CD4-positive, alpha-beta T cell (primary cell): ENCODE data around the gene SYTL2. TPM values are rescaled to one million over a fixed set of nuclear protein-coding genes. Genes with fewer than 3 reads are reported as not detected.

Source experiments
- ATAC-seq: fragments of 200-7000 bp; cut with Tn5 transposase; one replicate; pipeline ENCODE4 v1.10.0; 2022; ENCODE audit warnings: mild to moderate bottlenecking; ENCODE audit not compliant: poor library complexity
- CTCF ChIA-PET: fragments of 350-600 bp; sonication (Branson Sonifier 250); formaldehyde crosslinking; loops from one replicate; lab custom pipeline; 2021; ENCODE audit warnings: antibody characterized with exemption, inconsistent platforms; lab: Charles Lee
- POLR2A ChIA-PET: fragments of 350-600 bp; sonication (Branson Sonifier 250); formaldehyde crosslinking; loops from one replicate; lab custom pipeline; 2021; ENCODE audit warnings: antibody characterized with exemption, inconsistent platforms; lab: Charles Lee
- DNase-seq, 14 experiments: peaks; one replicate each; pipeline ENCODE4 v3.0.0-alpha.2; 2013 to 2020; ENCODE audit warnings: mixed read lengths in 2 of 14
- H3K27ac ChIP-seq, 2 donors: one replicate each; pipeline versions ENCODE4 v1.5.1 to v1.7.0; 2013; ENCODE audit warnings: low read length in 2 of 2, low read depth in 1 of 2, mild to moderate bottlenecking in 1 of 2
- H3K27me3 ChIP-seq, 2 experiments: 1 replicate in 1 of 2; 2 replicates in 1 of 2; pipeline versions ENCODE4 v1.6.1 to v1.7.0; 2013; ENCODE audit warnings: low read length in 2 of 2, control low read depth in 1 of 2, mild to moderate bottlenecking in 1 of 2, moderate library complexity in 1 of 2; ENCODE audit not compliant: insufficient read depth in 2 of 2, control insufficient read depth in 1 of 2
- H3K36me3 ChIP-seq: one replicate; pipeline ENCODE4 v1.6.1; 2013; ENCODE audit warnings: low read length, control low read depth; ENCODE audit not compliant: insufficient read depth
- H3K4me1 ChIP-seq: one replicate; pipeline ENCODE4 v1.6.1; 2013; ENCODE audit warnings: low read length, control low read depth; ENCODE audit not compliant: insufficient read depth
- H3K4me3 ChIP-seq: one replicate; pipeline ENCODE4 v1.5.1; 2013; ENCODE audit warnings: mild to moderate bottlenecking, low read length, moderate library complexity
- H3K9me3 ChIP-seq, 2 experiments: 1 replicate in 1 of 2; 2 replicates in 1 of 2; pipeline versions ENCODE4 v1.6.1 to v1.7.0; 2013; ENCODE audit warnings: low read length in 2 of 2, mild to moderate bottlenecking in 2 of 2, control low read depth in 1 of 2, moderate library complexity in 1 of 2; ENCODE audit not compliant: control insufficient read depth in 1 of 2, insufficient read depth in 1 of 2
- H3K27ac Mint-ChIP-seq: one replicate; pipeline ENCODE4 v1.8.0; 2020; ENCODE audit warnings: mixed read lengths
- H3K27me3 Mint-ChIP-seq: one replicate; pipeline ENCODE4 v1.8.0; 2021; ENCODE audit warnings: mixed read lengths
- H3K36me3 Mint-ChIP-seq: one replicate; pipeline ENCODE4 v1.8.0; 2021; ENCODE audit warnings: low read depth, mixed read lengths
- H3K4me1 Mint-ChIP-seq: one replicate; pipeline ENCODE4 v1.8.0; 2021; ENCODE audit warnings: low read depth, mixed read lengths
- H3K4me3 Mint-ChIP-seq: one replicate; pipeline ENCODE4 v1.8.0; 2020; ENCODE audit warnings: mild to moderate bottlenecking, mixed read lengths
- H3K9me3 Mint-ChIP-seq: one replicate; pipeline ENCODE4 v1.8.0; 2020; ENCODE audit warnings: mixed read lengths
- intact Hi-C, 2 experiments: fragments of 100-400 bp; cut with DNase I in 1 of 2; cut with micrococcal nuclease in 1 of 2; formaldehyde crosslinking; loops; one replicate each; pipeline versions ENCODE4 v1.15.1 to v1.9.0; 2023 to 2025; cut with DNase I, micrococcal nuclease
- total RNA-seq, 174 experiments: library from RNA in 2 of 174; stranded (reverse) in 2 of 174; gene quantifications; one replicate each; pipeline ENCODE4 v1.2.3 and lab custom pipeline; 2021 to 2026
- TF ChIP-seq, protein P1 (sequence below): fragments of 200-600 bp; IDR thresholded peaks from one replicate; pipeline ENCODE4 v1.8.0; 2022; ENCODE audit warnings: antibody characterized with exemption, mild to moderate bottlenecking

Gene SYTL2
- total RNA-seq, 2 experiments from 2014 or later, result 35.4 to 36.7 TPM

DNA sequence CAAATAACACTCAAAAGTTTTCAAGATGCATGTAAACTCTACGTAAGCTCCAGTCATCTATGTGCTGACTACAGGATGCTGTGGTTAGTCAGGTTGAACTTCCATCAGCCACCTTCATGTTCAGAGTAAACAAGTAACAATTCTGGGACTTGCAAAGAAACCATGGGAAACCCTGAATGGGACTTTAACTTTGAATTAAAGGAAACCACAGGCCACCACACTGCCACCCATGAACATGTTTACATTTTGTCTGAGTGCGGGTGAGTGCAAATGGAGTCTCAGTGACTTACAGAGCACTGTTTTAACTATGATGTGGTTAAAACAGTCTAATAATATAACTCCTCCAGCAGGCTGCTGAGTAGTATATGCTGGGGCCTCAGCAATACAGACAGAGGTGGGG, 12.9 kb upstream of the SYTL2 start:
- Mint-ChIP-seq H3K4me1 (peaks cover 69% of the 10 kb centered on the region), H3K27ac (peak overlapping the region; percentile 83), H3K27me3 (no peaks in the 10 kb centered on the region), H3K9me3 (no peaks in the 10 kb centered on the region), H3K36me3 (no peaks in the 10 kb centered on the region), H3K4me3 (peak overlapping the region; percentile 77)
- no peaks in the 10 kb centered on the region for H3K36me3 ChIP-seq
- no peak overlapping the region for H3K4me3 ChIP-seq
- ATAC-seq (peak; percentile 83), DNase-seq (peak; percentile 42 to 94 (median 58))
- TF ChIP-seq, protein P1, sequence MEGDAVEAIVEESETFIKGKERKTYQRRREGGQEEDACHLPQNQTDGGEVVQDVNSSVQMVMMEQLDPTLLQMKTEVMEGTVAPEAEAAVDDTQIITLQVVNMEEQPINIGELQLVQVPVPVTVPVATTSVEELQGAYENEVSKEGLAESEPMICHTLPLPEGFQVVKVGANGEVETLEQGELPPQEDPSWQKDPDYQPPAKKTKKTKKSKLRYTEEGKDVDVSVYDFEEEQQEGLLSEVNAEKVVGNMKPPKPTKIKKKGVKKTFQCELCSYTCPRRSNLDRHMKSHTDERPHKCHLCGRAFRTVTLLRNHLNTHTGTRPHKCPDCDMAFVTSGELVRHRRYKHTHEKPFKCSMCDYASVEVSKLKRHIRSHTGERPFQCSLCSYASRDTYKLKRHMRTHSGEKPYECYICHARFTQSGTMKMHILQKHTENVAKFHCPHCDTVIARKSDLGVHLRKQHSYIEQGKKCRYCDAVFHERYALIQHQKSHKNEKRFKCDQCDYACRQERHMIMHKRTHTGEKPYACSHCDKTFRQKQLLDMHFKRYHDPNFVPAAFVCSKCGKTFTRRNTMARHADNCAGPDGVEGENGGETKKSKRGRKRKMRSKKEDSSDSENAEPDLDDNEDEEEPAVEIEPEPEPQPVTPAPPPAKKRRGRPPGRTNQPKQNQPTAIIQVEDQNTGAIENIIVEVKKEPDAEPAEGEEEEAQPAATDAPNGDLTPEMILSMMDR, result no peak
- POLR2A ChIA-PET, result interaction anchor here (0.6 to 5.0 kb wide), 22 partner anchors 9 to 429 kb away, joined by 3 to 48 read pairs (median 4); partner anchors contain the start of genes CCDC83, CREBZF, PICALM and SYTL2
- CTCF ChIA-PET, result interaction anchor here (0.9 to 2.7 kb wide), 6 partner anchors 13 to 71 kb away, joined by 3 to 15 read pairs (median 5); partner anchors contain the start of gene CCDC83
- intact Hi-C loops, result loop anchor here (1.0 to 5.0 kb wide), 7 partner anchors 15 to 197 kb away; partner anchors contain the start of genes CCDC83 (in 1 of the 2), CREBZF (in 1 of the 2), DLG2 (in 1 of the 2) and TMEM126B (in 1 of the 2)
- H3K4me1 ChIP-seq, result peaks cover 60% of the 10 kb centered on the region
- peak overlapping the region in 1 of 2 donors; percentile 19 for H3K27ac ChIP-seq
- no peaks in the 10 kb centered on the region for H3K9me3 ChIP-seq
- no peaks in the 10 kb centered on the region for H3K27me3 ChIP-seq

DNA sequence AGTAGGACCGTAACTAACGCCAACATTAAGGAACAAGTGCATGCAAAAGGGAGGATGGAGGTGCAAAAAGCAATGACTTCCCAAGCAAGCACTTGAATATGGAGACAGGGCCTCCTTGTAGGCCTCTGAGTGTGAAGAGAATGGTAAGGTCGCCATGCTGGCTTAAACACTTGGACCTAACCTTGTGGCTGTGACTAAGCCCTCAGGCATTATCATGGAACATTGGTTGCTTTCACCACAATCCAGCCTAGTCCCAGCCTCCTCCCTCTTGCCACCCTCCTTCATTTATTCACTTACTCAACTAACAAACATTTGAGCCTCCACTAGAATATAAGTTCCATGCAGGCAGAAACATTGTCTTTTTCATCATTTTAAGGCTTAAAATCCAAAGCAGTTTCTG, 11.9 kb upstream of the SYTL2 start:
- intact Hi-C loops, result loop anchor here (1.0 to 5.0 kb wide), 5 partner anchors 14 to 196 kb away; partner anchors contain the start of genes CCDC83 (in 1 of the 2), CREBZF (in 1 of the 2), DLG2 (in 1 of the 2) and TMEM126B (in 1 of the 2)
- Mint-ChIP-seq H3K27me3 (no peaks in the 10 kb centered on the region), H3K9me3 (no peaks in the 10 kb centered on the region), H3K27ac (peak overlapping the region; percentile 83), H3K4me3 (no peak overlapping the region), H3K4me1 (peaks cover 67% of the 10 kb centered on the region), H3K36me3 (no peaks in the 10 kb centered on the region)
- no peaks in the 10 kb centered on the region for H3K36me3 ChIP-seq
- H3K9me3 ChIP-seq, result no peaks in the 10 kb centered on the region
- CTCF ChIA-PET, result interaction anchor here (0.9 to 2.1 kb wide), 4 partner anchors 13 to 70 kb away, joined by 4 to 6 read pairs (median 5); partner anchors contain the start of gene CCDC83
- POLR2A ChIA-PET, result interaction anchor here (3.5 to 5.0 kb wide), 2 partner anchors 70 to 158 kb away, joined by 13 to 48 read pairs; partner anchors contain the start of gene CREBZF
- no peak overlapping the region for H3K4me3 ChIP-seq
- H3K27ac ChIP-seq, result no peak overlapping the region
- no peak for ATAC-seq
- H3K4me1 ChIP-seq, result peaks cover 59% of the 10 kb centered on the region
- TF ChIP-seq, protein P1, result no peak
- no peaks in the 10 kb centered on the region for H3K27me3 ChIP-seq
- no peak for DNase-seq

- ATAC-seq, result no peak
- no peak for DNase-seq
- POLR2A ChIA-PET, result interaction anchor here (0.6 to 1.4 kb wide), 5 partner anchors 12 to 174 kb away, joined by 3 to 6 read pairs (median 4); partner anchors contain the start of genes CREBZF and TMEM126A
- H3K4me1 Mint-ChIP-seq, result peaks cover 55% of the 10 kb centered on the region
- no peaks in the 10 kb centered on the region for H3K27me3 Mint-ChIP-seq
- intact Hi-C loops, result loop anchor here (2.0 to 5.0 kb wide), 5 partner anchors 33 to 194 kb away; partner anchors contain the start of genes CCDC83 (in 1 of the 2), CREBZF (in 1 of the 2), DLG2 (in 1 of the 2) and TMEM126B (in 1 of the 2)
- H3K27ac ChIP-seq, result no peak overlapping the region
- no peaks in the 10 kb centered on the region for H3K36me3 ChIP-seq
- H3K36me3 Mint-ChIP-seq, result no peaks in the 10 kb centered on the region
- peaks cover 47% of the 10 kb centered on the region for H3K4me1 ChIP-seq
- TF ChIP-seq, protein P1, result no peak
- no peak overlapping the region for H3K4me3 Mint-ChIP-seq
- CTCF ChIA-PET, result interaction anchor here (2.0 to 2.1 kb wide), 2 partner anchors 12 to 33 kb away, joined by 5 read pairs; partner anchors contain the start of gene CCDC83
- no peaks in the 10 kb centered on the region for H3K9me3 ChIP-seq
- H3K27ac Mint-ChIP-seq, result peak overlapping the region; percentile 83
- no peak overlapping the region for H3K4me3 ChIP-seq
- no peaks in the 10 kb centered on the region for H3K27me3 ChIP-seq
- no peaks in the 10 kb centered on the region for H3K9me3 Mint-ChIP-seq
These were observed 10.7 kb upstream of the SYTL2 start for GRCh38 chr11:85821636-85822035.
